ENCODE data around the gene MYO1F. TPM values are rescaled to one million over a fixed set of nuclear protein-coding genes. Genes with fewer than 3 reads are reported as not detected.

The MYO1F gene
- total and polyA plus RNA-seq, 10 of the 15 experiments (the other 5 are each of a cell fraction or from before 2014, with no cell fraction given): 3.5 to 49.4 (median 31.3) TPM

- intact Hi-C loops (cut with micrococcal nuclease; ENCODE audit: unreplicated experiment): no loop called here
- no peaks in the 10 kb centered on the region for H3K27me3 ChIP-seq (replicated peaks in 1 of 2; ENCODE audit: control insufficient read depth in 2 of 2, insufficient read depth in 2 of 2, low read length in 1 of 2)
- DNase-seq (ENCODE audit: low read depth, low spot score): no peak
- H3K79me2 ChIP-seq (ENCODE audit: control insufficient read depth, insufficient read depth, low read length): no peaks in the 10 kb centered on the region
- ChIA-PET POLR2A (no interaction called here), RAD21 (ENCODE audit: unreplicated experiment) (interaction anchor here (0.9 kb wide), 1 partner anchor 21 kb away, joined by 3 read pairs; no protein-coding TSS in a partner anchor), CTCF (interaction anchor here (0.6 to 1.5 kb wide), 4 partner anchors 9 to 957 kb away, joined by 3 to 4 read pairs (median 3); partner anchors contain the start of gene MYO1F), SMC1A (ENCODE audit: uncharacterized antibody, unreplicated experiment) (no interaction called here)
- H3K4me3 ChIP-seq: no peak overlapping the region
- WGBS (ENCODE audit: insufficient coverage, insufficient replicate concordance, low lambda C conversion rate, missing lambda C conversion rate): 22% methylated on average over 21 of the region's 23 CpGs
- ATAC-seq: no peak
- in situ Hi-C loops (cut with MboI): no loop called here
- H3K27ac ChIP-seq (ENCODE audit: control insufficient read depth, insufficient read depth): no peak overlapping the region
- H3K9ac ChIP-seq (ENCODE audit: control insufficient read depth, insufficient read depth, low read length): no peak overlapping the region
- no peaks in the 10 kb centered on the region for H3K9me3 ChIP-seq (replicated peaks; ENCODE audit: control insufficient read depth, insufficient read depth, low read length)
- no TSS peak for BruUV-seq (replicated peaks)
- H3K4me1 ChIP-seq (ENCODE audit: control insufficient read depth, insufficient read depth, low read length): no peaks in the 10 kb centered on the region
- no peaks in the 10 kb centered on the region for H3K36me3 ChIP-seq (ENCODE audit: control insufficient read depth in 2 of 2, insufficient read depth in 2 of 2, low read length in 1 of 2)
- H4K20me1 ChIP-seq (ENCODE audit: control insufficient read depth, insufficient read depth): no peaks in the 10 kb centered on the region
- H3K4me2 ChIP-seq (ENCODE audit: control insufficient read depth, insufficient read depth): no peak overlapping the region
- no peak for FAIRE-seq
- no peak overlapping the region for H2AFZ ChIP-seq (ENCODE audit: control insufficient read depth, low read depth, low read length)
- TF ChIP-seq PKNOX1 (IDR thresholded peaks at IDR 0.05): no peak
- TF ChIP-seq SIX5 (IDR thresholded peaks at IDR 0.05; ENCODE audit: low read depth, low read length, severe bottlenecking): no peak
- no peak for TF ChIP-seq SMARCA5 (IDR thresholded peaks at IDR 0.05)
- peak; percentile 31; the same call in 1 of the 2 replicates for TF ChIP-seq SMC3 (IDR thresholded peaks at IDR 0.05; ENCODE audit: borderline replicate concordance, low read length)
- TF ChIP-seq PAX8 (IDR thresholded peaks at IDR 0.05): no peak
- TF ChIP-seq ATF7 (IDR thresholded peaks at IDR 0.05; ENCODE audit: low read depth): no peak
- TF ChIP-seq YY1 (IDR thresholded peaks at IDR 0.05; ENCODE audit: low read depth, low read length): 0 out of 2 replicates have a peak, but pooled peaks have one; percentile 16
- TF ChIP-seq CHD2 (IDR thresholded peaks at IDR 0.05; ENCODE audit: borderline replicate concordance, low read depth, low read length): no peak
- TF ChIP-seq RAD21 (IDR thresholded peaks at IDR 0.05; ENCODE audit: insufficient read depth, low read depth, low read length): peak; percentile 47; the same call in 1 of the 2 replicates
- TF ChIP-seq SRF (IDR thresholded peaks at IDR 0.05; ENCODE audit: low read depth in 2 of 2, low read length in 2 of 2): no peak
- no peak for TF ChIP-seq ZSCAN29 (IDR thresholded peaks at IDR 0.05)
- TF ChIP-seq USF2 (IDR thresholded peaks at IDR 0.05; ENCODE audit: borderline replicate concordance, low read depth, low read length): no peak
- peak; percentile 57 to 84 (median 60) for TF ChIP-seq CTCF (IDR thresholded peaks at IDR 0.05 in 2 of 3, conservative IDR thresholded peaks at IDR 0.05 in 1 of 3; ENCODE audit: control insufficient read depth in 2 of 3, extremely low read depth in 1 of 3, insufficient read depth in 1 of 3, low read depth in 3 of 3, low read length in 3 of 3)
- TF ChIP-seq ZBTB4 (CRISPR knock-in tag; IDR thresholded peaks at IDR 0.05): no peak
- TF ChIP-seq KLF5 (IDR thresholded peaks at IDR 0.05; ENCODE audit: partially characterized antibody): no peak
- TF ChIP-seq MYC (IDR thresholded peaks at IDR 0.05; ENCODE audit: insufficient read depth, insufficient read length, insufficient replicate concordance, low read length, severe bottlenecking): no peak
These were observed 38.8 kb upstream of the MYO1F start for GRCh38 chr19:8615813-8616596.
